HEK293 (cell line): ENCODE measurements around the gene ZNF521.
A peak's percentile ranks its signal among the peaks of the same experiment; 100 is the strongest.

Source experiments
- CTCF ChIA-PET: fragments of 350-600 bp; formaldehyde crosslinking; extraction: SDS; loops from one replicate; lab custom pipeline; 2021; ENCODE audit warnings: antibody characterized with exemption; lab: Yijun Ruan, JAX
- POLR2A ChIA-PET: fragments of 300-600 bp; formaldehyde crosslinking; extraction: SDS; loops from one replicate; lab custom pipeline; 2020; ENCODE audit warnings: antibody characterized with exemption, inconsistent platforms; lab: Yijun Ruan, JAX
- H3K27ac ChIP-seq: fragments of 200-500 bp; sonication (Bioruptor generic); 2 replicates; pipeline ENCODE4 v1.5.1; 2014; ENCODE audit warnings: low read depth, low read length, control low read depth, inconsistent platforms; ENCODE audit errors: extremely low read depth
- H3K36me3 ChIP-seq, 2 experiments: fragments of 200-500 bp in 1 of 2; sonication (Bioruptor generic) in 1 of 2; 1 replicate in 1 of 2; 2 replicates in 1 of 2; pipeline ENCODE4 v1.5.1; 2014 to 2017; ENCODE audit warnings: inconsistent platforms in 2 of 2, low read length in 2 of 2; ENCODE audit not compliant: control insufficient read depth in 2 of 2, insufficient read depth in 1 of 2
- H3K4me1 ChIP-seq: fragments of 200-500 bp; sonication (Bioruptor generic); 2 replicates; pipeline ENCODE4 v1.5.1; 2014; ENCODE audit warnings: mild to moderate bottlenecking, low read length, inconsistent platforms; ENCODE audit not compliant: control insufficient read depth, insufficient read depth
- H3K4me3 ChIP-seq: 2 replicates; pipeline ENCODE4 v1.5.1; 2011; ENCODE audit warnings: low read depth, mild to moderate bottlenecking, control low read depth, low read length, moderate library complexity
- H3K9me3 ChIP-seq: fragments of 200-500 bp; sonication (Bioruptor generic); 2 replicates; pipeline ENCODE4 v1.5.1; 2014; ENCODE audit warnings: low read depth, low read length, inconsistent platforms; ENCODE audit not compliant: control insufficient read depth, insufficient read depth
- BCL11A ChIP-seq: fragments of 450-650 bp; formaldehyde crosslinking; IDR thresholded peaks from 2 replicates; pipeline ENCODE4 v1.5.1; 2016; ENCODE audit warnings: low read depth, missing biosample characterization, missing genetic modification characterization
- OVOL3 ChIP-seq: fragments of 450-650 bp; formaldehyde crosslinking; IDR thresholded peaks from 2 replicates; pipeline ENCODE4 v1.5.1; 2016; ENCODE audit warnings: missing biosample characterization, missing genetic modification characterization
- RBAK ChIP-seq: fragments of 450-650 bp; formaldehyde crosslinking; IDR thresholded peaks from 2 replicates; pipeline ENCODE4 v1.5.1; 2016; ENCODE audit warnings: missing biosample characterization, missing genetic modification characterization
- SCRT1 ChIP-seq: fragments of 450-650 bp; formaldehyde crosslinking; IDR thresholded peaks from 2 replicates; pipeline ENCODE4 v1.5.1; 2016; ENCODE audit warnings: missing biosample characterization, missing genetic modification characterization, borderline replicate concordance
- SCRT2 ChIP-seq: fragments of 450-650 bp; formaldehyde crosslinking; IDR thresholded peaks from 2 replicates; pipeline ENCODE4 v1.5.1; 2016; ENCODE audit warnings: missing biosample characterization, missing genetic modification characterization
- WT1 ChIP-seq: fragments of 450-650 bp; formaldehyde crosslinking; IDR thresholded peaks from 2 replicates; pipeline ENCODE4 v1.5.1; 2016; ENCODE audit warnings: missing biosample characterization, missing genetic modification characterization
- YY1 ChIP-seq: fragments of 450-650 bp; formaldehyde crosslinking; IDR thresholded peaks from 2 replicates; pipeline ENCODE4 v1.5.1; 2018; ENCODE audit warnings: missing biosample characterization, missing genetic modification characterization
- ZBTB11 ChIP-seq: fragments of 450-650 bp; formaldehyde crosslinking; conservative IDR thresholded peaks from 2 replicates; pipeline ENCODE4 v1.5.1; 2016; ENCODE audit warnings: low read depth, missing biosample characterization, missing genetic modification characterization
- ZBTB44 ChIP-seq: fragments of 450-650 bp; IDR thresholded peaks from 2 replicates; pipeline ENCODE4 v1.5.1; 2018; ENCODE audit warnings: missing biosample characterization, mild to moderate bottlenecking, missing genetic modification characterization
- ZBTB6 ChIP-seq: fragments of 450-650 bp; formaldehyde crosslinking; IDR thresholded peaks from 2 replicates; pipeline ENCODE4 v1.5.1; 2017; ENCODE audit warnings: missing biosample characterization, missing genetic modification characterization
- ZNF10 ChIP-seq: fragments of 450-650 bp; formaldehyde crosslinking; IDR thresholded peaks from 2 replicates; pipeline ENCODE4 v1.5.1; 2017; ENCODE audit warnings: missing biosample characterization, missing genetic modification characterization
- ZNF121 ChIP-seq: fragments of 450-650 bp; formaldehyde crosslinking; IDR thresholded peaks from 2 replicates; pipeline ENCODE4 v1.5.1; 2016; ENCODE audit warnings: missing biosample characterization, missing genetic modification characterization
- ZNF248 ChIP-seq: fragments of 450-650 bp; formaldehyde crosslinking; IDR thresholded peaks from 2 replicates; pipeline ENCODE4 v1.5.1; 2017; ENCODE audit warnings: missing biosample characterization, missing genetic modification characterization
- ZNF266 ChIP-seq: fragments of 450-650 bp; formaldehyde crosslinking; IDR thresholded peaks from 2 replicates; pipeline ENCODE4 v1.5.1; 2016; ENCODE audit warnings: missing biosample characterization, missing genetic modification characterization, low read depth
- ZNF366 ChIP-seq: fragments of 450-650 bp; formaldehyde crosslinking; conservative IDR thresholded peaks from 2 replicates; pipeline ENCODE4 v1.5.1; 2016; ENCODE audit warnings: missing biosample characterization, missing genetic modification characterization
- ZNF423 ChIP-seq: fragments of 450-650 bp; formaldehyde crosslinking; IDR thresholded peaks from 2 replicates; pipeline ENCODE4 v1.5.1; 2016; ENCODE audit warnings: missing biosample characterization, missing genetic modification characterization
- ZNF513 ChIP-seq: fragments of 450-650 bp; IDR thresholded peaks from 2 replicates; pipeline ENCODE4 v1.5.1; 2018; ENCODE audit warnings: missing biosample characterization, missing genetic modification characterization
- ZNF571 ChIP-seq: fragments of 450-650 bp; formaldehyde crosslinking; IDR thresholded peaks from 2 replicates; pipeline ENCODE4 v1.5.0; 2017; ENCODE audit warnings: missing biosample characterization, missing genetic modification characterization
- ZNF624 ChIP-seq: fragments of 450-650 bp; formaldehyde crosslinking; IDR thresholded peaks from 2 replicates; pipeline ENCODE4 v1.5.1; 2017; ENCODE audit warnings: missing biosample characterization, missing genetic modification characterization
- ZNF777 ChIP-seq: fragments of 450-650 bp; formaldehyde crosslinking; IDR thresholded peaks from 2 replicates; pipeline ENCODE4 v1.5.1; 2017; ENCODE audit warnings: missing biosample characterization, missing genetic modification characterization, borderline replicate concordance
- ZSCAN18 ChIP-seq: fragments of 450-650 bp; formaldehyde crosslinking; IDR thresholded peaks from 2 replicates; pipeline ENCODE4 v1.5.1; 2016; ENCODE audit warnings: missing biosample characterization, missing genetic modification characterization
- ZSCAN23 ChIP-seq: fragments of 450-650 bp; formaldehyde crosslinking; IDR thresholded peaks from 2 replicates; pipeline ENCODE4 v1.5.1; 2016; ENCODE audit warnings: missing biosample characterization, missing genetic modification characterization
- TF ChIP-seq, protein P1 (sequence below): fragments of 450-650 bp; formaldehyde crosslinking; IDR thresholded peaks from 2 replicates; pipeline ENCODE4 v1.5.1; 2016; ENCODE audit warnings: missing biosample characterization, missing genetic modification characterization, borderline replicate concordance

Gene ZNF521

GRCh38 chr18:25052511-25052921, 299.4 kb downstream of the ZNF521 start (continued):
- TF ChIP-seq ZBTB11 (tag by site-specific recombination) (no peak), ZNF366 (tag by site-specific recombination) (no peak), ZNF624 (no peak)

GRCh38 chr18:25050605-25051004, 301.4 kb downstream of the ZNF521 start:
- ChIA-PET POLR2A (no interaction called here), CTCF (no interaction called here)
- Histone ChIP-seq H3K36me3 (no peaks in the 10 kb centered on the region), H3K4me3 (no peak overlapping the region), H3K27ac (no peak overlapping the region), H3K9me3 (no peaks in the 10 kb centered on the region), H3K4me1 (no peaks in the 10 kb centered on the region)
- TF ChIP-seq SCRT1 (tag by site-specific recombination) = peak; percentile 62; the same call in 1 of the 2 replicates
- TF ChIP-seq ZSCAN18 (tag by site-specific recombination) = no peak
- peak; percentile 67 for TF ChIP-seq SCRT2 (tag by site-specific recombination)

GRCh38 chr18:25047983-25048382, 304.0 kb downstream of the ZNF521 start:
- H3K4me1 ChIP-seq = no peaks in the 10 kb centered on the region
- H3K27ac ChIP-seq = no peak overlapping the region
- TF ChIP-seq ZBTB44 (tag by site-specific recombination) (no peak), ZNF777 (no peak), ZNF513 (tag by site-specific recombination) (no peak), ZSCAN23 (tag by site-specific recombination) (no peak), ZNF266 (no peak), ZNF121 (no peak), YY1 (no peak), SCRT2 (tag by site-specific recombination) (no peak), ZBTB6 (no peak), WT1 (tag by site-specific recombination) (no peak), ZNF571 (tag by site-specific recombination) (no peak), ZNF10 (tag by site-specific recombination) (no peak), OVOL3 (no peak), RBAK (tag by site-specific recombination) (no peak), ZNF423 (tag by site-specific recombination) (no peak), BCL11A (tag by site-specific recombination) (no peak), ZNF248 (tag by site-specific recombination) (no peak)
- TF ChIP-seq, protein P1, sequence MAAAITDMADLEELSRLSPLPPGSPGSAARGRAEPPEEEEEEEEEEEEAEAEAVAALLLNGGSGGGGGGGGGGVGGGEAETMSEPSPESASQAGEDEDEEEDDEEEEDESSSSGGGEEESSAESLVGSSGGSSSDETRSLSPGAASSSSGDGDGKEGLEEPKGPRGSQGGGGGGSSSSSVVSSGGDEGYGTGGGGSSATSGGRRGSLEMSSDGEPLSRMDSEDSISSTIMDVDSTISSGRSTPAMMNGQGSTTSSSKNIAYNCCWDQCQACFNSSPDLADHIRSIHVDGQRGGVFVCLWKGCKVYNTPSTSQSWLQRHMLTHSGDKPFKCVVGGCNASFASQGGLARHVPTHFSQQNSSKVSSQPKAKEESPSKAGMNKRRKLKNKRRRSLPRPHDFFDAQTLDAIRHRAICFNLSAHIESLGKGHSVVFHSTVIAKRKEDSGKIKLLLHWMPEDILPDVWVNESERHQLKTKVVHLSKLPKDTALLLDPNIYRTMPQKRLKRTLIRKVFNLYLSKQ (tag by site-specific recombination) = no peak
- TF ChIP-seq, all 188 proteins: peak for 0
- POLR2A ChIA-PET = no interaction called here
- CTCF ChIA-PET = no interaction called here
- H3K36me3 ChIP-seq = no peaks in the 10 kb centered on the region
- H3K4me3 ChIP-seq = no peak overlapping the region
- no peaks in the 10 kb centered on the region for H3K9me3 ChIP-seq
